Measurements from ENCODE around the gene WASF2.

DNA sequence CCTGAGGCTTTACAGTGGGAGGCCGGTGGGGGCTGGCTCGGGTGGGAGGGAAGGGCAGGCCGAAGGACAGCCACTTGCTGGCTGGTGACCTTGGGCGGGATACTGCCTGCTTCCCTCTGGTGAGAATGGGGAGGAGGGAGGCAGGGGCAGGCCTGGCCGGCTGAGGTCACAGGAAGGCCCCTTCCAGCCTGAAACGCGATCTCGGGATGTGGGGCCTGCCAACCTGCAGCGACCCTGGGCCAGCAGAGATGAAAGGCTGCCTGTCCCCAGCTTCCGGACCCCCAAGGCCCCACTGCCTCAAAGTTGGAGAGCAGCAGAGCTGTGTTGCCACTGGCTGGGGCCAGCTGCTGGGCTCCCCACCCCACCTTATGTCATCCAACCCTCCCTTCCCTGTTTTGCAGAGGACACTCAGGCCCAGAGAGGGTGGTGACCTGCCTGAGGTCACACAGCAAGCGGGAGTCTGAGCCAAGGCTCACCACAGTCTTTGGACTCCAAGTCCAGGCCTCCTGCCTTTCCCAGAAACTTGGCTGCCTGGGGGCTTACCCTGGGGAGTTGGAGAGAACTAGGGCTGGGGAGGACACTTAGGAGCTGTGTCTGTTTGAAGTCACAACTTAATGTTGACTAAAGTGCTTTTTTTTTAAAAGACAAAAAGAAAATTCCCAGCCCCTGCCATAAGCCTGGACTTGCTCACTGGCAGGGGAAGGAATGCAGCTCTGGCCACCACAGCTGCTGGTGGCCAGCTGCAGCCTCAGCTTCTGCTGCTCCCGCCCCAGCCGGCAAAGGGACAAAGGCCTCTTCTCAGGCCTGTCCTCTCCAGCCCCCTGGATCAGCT, 14.8 kb upstream of the WASF2 start:
- TF ChIP-seq POLR2AphosphoS5 (IDR thresholded peaks at IDR 0.05; ENCODE audit: low read depth, low read length) (no peak), FOXP2 (optimal IDR thresholded peaks at IDR 0.05; ENCODE audit: borderline replicate concordance, extremely low read depth, extremely low read length, insufficient read depth) (no peak)

Measured in PFSK-1 (cell line).